A549 (cell line): ENCODE results near the gene CDH19.

Experiments used
- BHLHE40 ChIP-seq: IDR thresholded peaks from 2 replicates; pipeline ENCODE4 v1.6.1; 2012; ENCODE audit warnings: low read depth, low read length, inconsistent platforms
- CBX2 ChIP-seq: fragments of 200-600 bp; sonication (generic); IDR thresholded peaks from 2 replicates; pipeline ENCODE4 v1.6.1; 2016; ENCODE audit warnings: low read depth, mild to moderate bottlenecking, borderline replicate concordance
- CEBPB ChIP-seq, 2 experiments: fragments of >200 bp in 1 of 2; sonication (Bioruptor Twin) in 1 of 2; formaldehyde crosslinking in 1 of 2; IDR thresholded peaks; 2 replicates each; pipeline ENCODE4 v1.6.1; 2012 to 2016
- CTCF ChIP-seq: fragments of >200 bp; sonication (Bioruptor Twin); formaldehyde crosslinking; IDR thresholded peaks from 3 replicates; pipeline ENCODE4 v1.5.1; 2016
- EP300 ChIP-seq, 2 experiments: fragments of >200 bp; sonication (Bioruptor Twin); formaldehyde crosslinking; IDR thresholded peaks; 2 replicates in 1 of 2; 3 replicates in 1 of 2; pipeline ENCODE4 v1.6.1; 2016 to 2017
- GATA3 ChIP-seq: IDR thresholded peaks from 2 replicates; pipeline ENCODE4 v1.6.1; 2012; ENCODE audit warnings: borderline replicate concordance
- HMGXB4 ChIP-seq: fragments of 250-450 bp; sonication (Bioruptor Pico); IDR thresholded peaks from 2 replicates; pipeline ENCODE4 v1.5.0; 2021; ENCODE audit warnings: mild to moderate bottlenecking, moderate library complexity, borderline replicate concordance
- MAX ChIP-seq: IDR thresholded peaks from 2 replicates; pipeline ENCODE4 v1.6.1; 2012
- NPAS2 ChIP-seq: fragments of 250-450 bp; sonication (Bioruptor Pico); IDR thresholded peaks from 2 replicates; pipeline ENCODE4 v1.8.0; 2022; ENCODE audit warnings: mild to moderate bottlenecking, moderate library complexity, borderline replicate concordance
- POLR2A ChIP-seq: IDR thresholded peaks from 2 replicates; pipeline ENCODE4 v1.6.1; 2012; ENCODE audit warnings: mild to moderate bottlenecking, low read length
- SREBF2 ChIP-seq: fragments of 450-650 bp; IDR thresholded peaks from 2 replicates; pipeline ENCODE4 v1.6.1; 2014; ENCODE audit warnings: mild to moderate bottlenecking, moderate library complexity

- no peak for TF ChIP-seq NPAS2 (CRISPR knock-in tag)
- TF ChIP-seq POLR2A, result no peak
- no peak for TF ChIP-seq HMGXB4 (CRISPR knock-in tag)
- TF ChIP-seq CTCF, result no peak; the same call in 2 of the 3 replicates
- no peak for TF ChIP-seq EP300 (IDR thresholded peaks at IDR 0.05)
- no peak for TF ChIP-seq CBX2
- TF ChIP-seq CEBPB (IDR thresholded peaks at IDR 0.05), result no peak
- no peak for TF ChIP-seq SREBF2
- peak; percentile 14; the same call in 1 of the 2 replicates for TF ChIP-seq MAX
- TF ChIP-seq BHLHE40, result no peak
- TF ChIP-seq GATA3, result no peak
Measured at GRCh38 chr18:66523219-66523991, 80.5 kb downstream of the CDH19 start.
